Lower leg skin (tissue), 3 donors: ENCODE results near the gene MAP4K2.

Experiments
- POLR2A ChIP-seq, 2 donors: fragments of 450-650 bp; IDR thresholded peaks; one replicate each; pipeline ENCODE4 v1.6.1; 2016 to 2017; ENCODE audit warnings: antibody characterized with exemption in 2 of 2, mild to moderate bottlenecking in 1 of 2, moderate library complexity in 1 of 2
- TF ChIP-seq, protein P1 (sequence below), 3 donors: fragments of 450-650 bp; IDR thresholded peaks; one replicate each; pipeline ENCODE4 v1.5.1; 2016; ENCODE audit warnings: antibody characterized with exemption in 3 of 3, mild to moderate bottlenecking in 3 of 3, moderate library complexity in 2 of 3

DNA sequence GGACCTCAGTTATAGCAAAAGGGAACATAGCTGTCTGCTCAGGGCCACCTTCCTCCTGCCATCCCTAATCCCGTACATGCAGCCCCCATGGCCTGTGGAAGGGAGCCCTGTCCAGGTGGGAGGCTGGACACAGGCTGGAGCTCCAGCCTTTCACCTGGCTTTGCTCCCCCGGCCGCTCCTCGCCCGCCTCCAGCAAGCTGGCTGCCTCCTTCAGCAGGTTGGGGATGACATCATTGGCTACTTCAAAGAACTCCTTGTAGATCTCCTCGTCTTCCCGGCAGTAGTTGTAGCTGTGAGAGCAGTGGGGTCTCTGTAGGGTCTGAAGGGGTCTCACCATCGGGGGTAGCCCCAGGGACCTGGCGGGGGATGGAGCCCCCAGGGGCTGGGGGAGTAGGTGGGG, 2.5 kb upstream of the MAP4K2 start:
- TF ChIP-seq, protein P1, sequence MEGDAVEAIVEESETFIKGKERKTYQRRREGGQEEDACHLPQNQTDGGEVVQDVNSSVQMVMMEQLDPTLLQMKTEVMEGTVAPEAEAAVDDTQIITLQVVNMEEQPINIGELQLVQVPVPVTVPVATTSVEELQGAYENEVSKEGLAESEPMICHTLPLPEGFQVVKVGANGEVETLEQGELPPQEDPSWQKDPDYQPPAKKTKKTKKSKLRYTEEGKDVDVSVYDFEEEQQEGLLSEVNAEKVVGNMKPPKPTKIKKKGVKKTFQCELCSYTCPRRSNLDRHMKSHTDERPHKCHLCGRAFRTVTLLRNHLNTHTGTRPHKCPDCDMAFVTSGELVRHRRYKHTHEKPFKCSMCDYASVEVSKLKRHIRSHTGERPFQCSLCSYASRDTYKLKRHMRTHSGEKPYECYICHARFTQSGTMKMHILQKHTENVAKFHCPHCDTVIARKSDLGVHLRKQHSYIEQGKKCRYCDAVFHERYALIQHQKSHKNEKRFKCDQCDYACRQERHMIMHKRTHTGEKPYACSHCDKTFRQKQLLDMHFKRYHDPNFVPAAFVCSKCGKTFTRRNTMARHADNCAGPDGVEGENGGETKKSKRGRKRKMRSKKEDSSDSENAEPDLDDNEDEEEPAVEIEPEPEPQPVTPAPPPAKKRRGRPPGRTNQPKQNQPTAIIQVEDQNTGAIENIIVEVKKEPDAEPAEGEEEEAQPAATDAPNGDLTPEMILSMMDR (IDR thresholded peaks at IDR 0.05) = no peak
- TF ChIP-seq POLR2A (IDR thresholded peaks at IDR 0.05) = no peak
